ENCODE measurements around the gene RAN. TPM values are rescaled to one million over a fixed set of nuclear protein-coding genes. Genes with fewer than 3 reads are reported as not detected.

The RAN gene
- total RNA-seq, 1 experiment from 2014 or later = 1,467 TPM

DNA sequence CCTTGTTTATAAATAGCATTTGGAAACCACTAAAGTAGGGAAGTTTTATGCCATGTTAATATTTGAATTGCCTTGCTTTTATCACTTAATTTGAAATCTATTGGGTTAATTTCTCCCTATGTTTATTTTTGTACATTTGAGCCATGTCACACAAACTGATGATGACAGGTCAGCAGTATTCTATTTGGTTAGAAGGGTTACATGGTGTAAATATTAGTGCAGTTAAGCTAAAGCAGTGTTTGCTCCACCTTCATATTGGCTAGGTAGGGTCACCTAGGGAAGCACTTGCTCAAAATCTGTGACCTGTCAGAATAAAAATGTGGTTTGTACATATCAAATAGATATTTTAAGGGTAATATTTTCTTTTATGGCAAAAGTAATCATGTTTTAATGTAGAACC is 4.4 kb downstream of the RAN start:
- BruUV-seq (replicated peaks) = no TSS peak
- Mint-ChIP-seq H3K4me3 (ENCODE audit: unreplicated experiment) (no peak overlapping the region), H3K9me3 (ENCODE audit: unreplicated experiment) (no peaks in the 10 kb centered on the region), H3K27me3 (ENCODE audit: insufficient read depth, unreplicated experiment) (no peaks in the 10 kb centered on the region), H3K36me3 (ENCODE audit: insufficient read depth, unreplicated experiment) (peaks cover 62% of the 10 kb centered on the region), H3K4me1 (ENCODE audit: insufficient read depth, unreplicated experiment) (peaks cover 26% of the 10 kb centered on the region), H3K27ac (ENCODE audit: low read depth, unreplicated experiment) (no peak overlapping the region)
- ChIA-PET CTCF (no interaction called here), POLR2A (no interaction called here)
- TF ChIP-seq, protein P1, sequence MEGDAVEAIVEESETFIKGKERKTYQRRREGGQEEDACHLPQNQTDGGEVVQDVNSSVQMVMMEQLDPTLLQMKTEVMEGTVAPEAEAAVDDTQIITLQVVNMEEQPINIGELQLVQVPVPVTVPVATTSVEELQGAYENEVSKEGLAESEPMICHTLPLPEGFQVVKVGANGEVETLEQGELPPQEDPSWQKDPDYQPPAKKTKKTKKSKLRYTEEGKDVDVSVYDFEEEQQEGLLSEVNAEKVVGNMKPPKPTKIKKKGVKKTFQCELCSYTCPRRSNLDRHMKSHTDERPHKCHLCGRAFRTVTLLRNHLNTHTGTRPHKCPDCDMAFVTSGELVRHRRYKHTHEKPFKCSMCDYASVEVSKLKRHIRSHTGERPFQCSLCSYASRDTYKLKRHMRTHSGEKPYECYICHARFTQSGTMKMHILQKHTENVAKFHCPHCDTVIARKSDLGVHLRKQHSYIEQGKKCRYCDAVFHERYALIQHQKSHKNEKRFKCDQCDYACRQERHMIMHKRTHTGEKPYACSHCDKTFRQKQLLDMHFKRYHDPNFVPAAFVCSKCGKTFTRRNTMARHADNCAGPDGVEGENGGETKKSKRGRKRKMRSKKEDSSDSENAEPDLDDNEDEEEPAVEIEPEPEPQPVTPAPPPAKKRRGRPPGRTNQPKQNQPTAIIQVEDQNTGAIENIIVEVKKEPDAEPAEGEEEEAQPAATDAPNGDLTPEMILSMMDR (IDR thresholded peaks at IDR 0.05; ENCODE audit: unreplicated experiment) = no peak
- intact Hi-C loops (cut with micrococcal nuclease) = no loop called here
- DNase-seq (ENCODE audit: unreplicated experiment) = no peak

DNA sequence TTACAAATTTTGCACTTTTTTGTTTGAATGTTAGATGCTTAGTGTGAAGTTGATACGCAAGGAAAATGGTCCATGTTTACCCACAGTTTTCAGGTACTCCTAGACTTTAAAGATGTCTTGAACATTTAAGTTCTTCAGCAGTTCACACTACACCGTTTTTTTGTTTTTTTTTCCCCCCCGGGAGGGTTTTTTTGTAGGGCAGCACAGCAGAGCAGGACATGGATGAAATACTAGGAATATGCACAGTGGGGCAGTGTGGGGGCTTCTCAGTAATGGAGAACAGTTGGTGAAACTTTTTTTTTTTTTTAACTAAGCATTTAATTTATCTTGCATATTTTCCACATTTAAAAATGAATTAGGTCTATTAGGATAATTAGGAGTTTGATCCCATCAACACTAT is 4.9 kb downstream of the RAN start:
- no TSS peak for BruUV-seq (replicated peaks)
- ChIA-PET CTCF (interaction anchor here (0.7 kb wide), 2 partner anchors 53 to 1111 kb away, joined by 3 read pairs; no protein-coding TSS in a partner anchor), POLR2A (no interaction called here)
- no peaks in the 10 kb centered on the region for H3K27me3 Mint-ChIP-seq (ENCODE audit: insufficient read depth, unreplicated experiment)
- no peaks in the 10 kb centered on the region for H3K9me3 Mint-ChIP-seq (ENCODE audit: unreplicated experiment)
- DNase-seq (ENCODE audit: unreplicated experiment) = no peak
- no peak overlapping the region for H3K27ac Mint-ChIP-seq (ENCODE audit: low read depth, unreplicated experiment)
- no peak overlapping the region for H3K4me3 Mint-ChIP-seq (ENCODE audit: unreplicated experiment)
- peaks cover 62% of the 10 kb centered on the region for H3K36me3 Mint-ChIP-seq (ENCODE audit: insufficient read depth, unreplicated experiment)
- H3K4me1 Mint-ChIP-seq (ENCODE audit: insufficient read depth, unreplicated experiment) = peaks cover 26% of the 10 kb centered on the region
- intact Hi-C loops (cut with micrococcal nuclease) = no loop called here
- TF ChIP-seq, protein P1 (IDR thresholded peaks at IDR 0.05; ENCODE audit: unreplicated experiment) = no peak

DNA sequence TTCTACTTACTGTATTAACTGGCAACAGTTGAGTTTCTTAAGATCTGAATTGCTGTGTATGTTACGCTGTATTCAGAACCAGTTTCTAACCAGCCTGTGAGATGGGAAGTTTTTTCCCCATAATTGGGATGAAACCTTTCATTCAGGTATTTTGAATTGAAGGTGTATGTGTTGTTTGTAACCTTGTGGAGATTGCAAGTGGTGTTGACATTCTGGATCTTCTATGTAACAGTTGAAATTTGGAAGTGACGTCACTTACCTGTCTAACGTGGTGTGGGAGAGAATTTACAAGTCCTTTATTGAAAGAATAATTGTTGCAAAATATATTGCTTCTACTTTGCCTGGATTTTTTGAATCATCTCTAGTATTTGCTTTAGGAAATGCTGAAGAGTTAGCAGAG is 5.5 kb downstream of the RAN start:
- Mint-ChIP-seq H3K27me3 (ENCODE audit: insufficient read depth, unreplicated experiment) (no peaks in the 10 kb centered on the region), H3K9me3 (ENCODE audit: unreplicated experiment) (no peaks in the 10 kb centered on the region), H3K27ac (ENCODE audit: low read depth, unreplicated experiment) (no peak overlapping the region), H3K4me3 (ENCODE audit: unreplicated experiment) (no peak overlapping the region), H3K4me1 (ENCODE audit: insufficient read depth, unreplicated experiment) (peaks cover 26% of the 10 kb centered on the region), H3K36me3 (ENCODE audit: insufficient read depth, unreplicated experiment) (peaks cover 60% of the 10 kb centered on the region)
- intact Hi-C loops (cut with micrococcal nuclease) = no loop called here
- TF ChIP-seq, protein P1 (IDR thresholded peaks at IDR 0.05; ENCODE audit: unreplicated experiment) = no peak
- no TSS peak for BruUV-seq (replicated peaks)
- POLR2A ChIA-PET = no interaction called here
- CTCF ChIA-PET = interaction anchor here (0.7 kb wide), 2 partner anchors 54 to 1111 kb away, joined by 3 read pairs; no protein-coding TSS in a partner anchor
- DNase-seq (ENCODE audit: unreplicated experiment) = no peak

DNA sequence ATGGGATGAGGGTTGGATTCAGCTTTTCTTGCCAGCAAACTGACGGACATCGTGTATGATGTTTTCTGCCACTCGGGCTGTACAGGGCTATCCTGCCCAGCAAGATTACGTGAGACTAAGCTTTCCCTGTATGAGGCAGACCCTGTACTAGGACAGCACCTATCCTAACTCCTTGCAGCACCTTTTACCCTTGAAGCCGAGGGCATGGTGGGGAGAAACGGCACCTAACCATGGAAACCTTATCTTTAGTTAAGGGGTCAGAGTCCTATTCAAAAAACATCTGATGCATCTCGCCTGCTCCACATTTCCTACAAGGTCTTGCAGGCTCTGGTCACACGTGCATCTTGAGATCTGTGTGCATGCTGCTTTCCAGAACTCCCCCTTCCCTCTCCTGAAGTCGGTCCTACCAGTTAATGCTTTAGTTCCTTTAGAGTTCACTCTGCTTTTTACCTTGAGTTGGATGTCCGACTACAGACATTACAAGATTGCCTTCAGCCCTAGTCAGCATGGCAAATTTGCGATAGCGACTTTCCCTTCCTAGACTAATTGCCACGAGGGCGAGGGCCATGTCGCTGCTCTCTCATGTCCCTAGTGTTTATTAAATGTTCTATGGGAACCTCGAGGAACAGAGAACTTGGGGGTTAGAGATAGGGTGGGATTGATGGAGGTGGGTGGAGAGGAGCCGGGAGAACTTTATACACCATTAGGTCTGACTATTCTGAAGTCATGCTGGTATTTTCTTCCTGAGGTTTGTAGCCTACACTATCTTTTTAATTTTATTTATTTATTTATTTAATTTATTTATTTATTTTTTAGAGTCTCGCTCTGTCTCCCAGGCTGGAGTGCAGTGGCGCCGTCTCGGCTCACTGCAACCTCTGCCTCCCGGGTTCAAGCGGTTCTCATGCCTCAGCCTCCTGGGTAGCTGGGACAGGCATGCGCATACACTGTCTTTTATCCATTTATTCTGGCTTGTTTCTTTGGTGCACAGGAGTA is 6.6 kb downstream of the RAN start:
- TF ChIP-seq, protein P1 (IDR thresholded peaks at IDR 0.05; ENCODE audit: unreplicated experiment) = no peak
- H3K4me3 Mint-ChIP-seq (ENCODE audit: unreplicated experiment) = no peak overlapping the region
- ChIA-PET POLR2A (no interaction called here), CTCF (no interaction called here)
- intact Hi-C loops (cut with micrococcal nuclease) = no loop called here
- no peaks in the 10 kb centered on the region for H3K9me3 Mint-ChIP-seq (ENCODE audit: unreplicated experiment)
- H3K27me3 Mint-ChIP-seq (ENCODE audit: insufficient read depth, unreplicated experiment) = no peaks in the 10 kb centered on the region
- H3K27ac Mint-ChIP-seq (ENCODE audit: low read depth, unreplicated experiment) = no peak overlapping the region
- DNase-seq (ENCODE audit: unreplicated experiment) = no peak
- no TSS peak for BruUV-seq (replicated peaks)
- H3K4me1 Mint-ChIP-seq (ENCODE audit: insufficient read depth, unreplicated experiment) = peaks cover 18% of the 10 kb centered on the region
- H3K36me3 Mint-ChIP-seq (ENCODE audit: insufficient read depth, unreplicated experiment) = peaks cover 53% of the 10 kb centered on the region
